SK-N-SH treated with all-trans-retinoic acid at 6 μM for 48 hours (cell line): Measurements from ENCODE around the gene CALY.
A peak's percentile ranks its signal among the peaks of the same experiment; 100 is the strongest.

ENCODE experiments used
- ATAC-seq: fragments of 200-7000 bp; cut with Tn5 transposase; 3 replicates; pipeline ENCODE4 v1.9.1; 2020; ENCODE audit warnings: mild to moderate bottlenecking, moderate library complexity
- ARNTL ChIP-seq: fragments of 450-650 bp; formaldehyde crosslinking; IDR thresholded peaks from 2 replicates; pipeline ENCODE4 v1.5.0; 2020; ENCODE audit warnings: low read depth, mild to moderate bottlenecking, moderate library complexity, borderline replicate concordance
- BACH2 ChIP-seq: fragments of 250-450 bp; sonication (Bioruptor Pico); IDR thresholded peaks from 2 replicates; pipeline ENCODE4 v1.9.0; 2021; ENCODE audit warnings: mild to moderate bottlenecking, borderline replicate concordance
- CSDC2 ChIP-seq: fragments of 250-450 bp; sonication (Bioruptor Pico); IDR thresholded peaks from 2 replicates; pipeline ENCODE4 v1.5.0; 2020; ENCODE audit warnings: mild to moderate bottlenecking, moderate library complexity
- CSRNP3 ChIP-seq: fragments of 250-450 bp; sonication (Bioruptor Pico); IDR thresholded peaks from 2 replicates; pipeline ENCODE4 v1.5.1; 2021; ENCODE audit warnings: mild to moderate bottlenecking, moderate library complexity
- ESRRG ChIP-seq: fragments of 250-450 bp; sonication (Bioruptor Pico); IDR thresholded peaks from 2 replicates; pipeline ENCODE4 v1.6.1; 2021; ENCODE audit warnings: mild to moderate bottlenecking
- GLIS3 ChIP-seq: fragments of 250-450 bp; sonication (Bioruptor Pico); IDR thresholded peaks from 2 replicates; pipeline ENCODE4 v1.5.0; 2020; ENCODE audit warnings: mild to moderate bottlenecking, moderate library complexity
- ISL1 ChIP-seq: fragments of 250-450 bp; sonication (Bioruptor Pico); IDR thresholded peaks from 2 replicates; pipeline ENCODE4 v2.1.2; 2022; ENCODE audit warnings: mild to moderate bottlenecking, moderate library complexity
- OSR1 ChIP-seq: fragments of 250-450 bp; sonication (Bioruptor Pico); IDR thresholded peaks from 2 replicates; pipeline ENCODE4 v1.8.0; 2022; ENCODE audit warnings: moderate library complexity, mild to moderate bottlenecking, inconsistent platforms
- PATZ1 ChIP-seq: fragments of 250-450 bp; sonication (Bioruptor Pico); IDR thresholded peaks from 2 replicates; pipeline ENCODE4 v1.8.0; 2020; ENCODE audit warnings: mild to moderate bottlenecking, moderate library complexity, borderline replicate concordance
- POU6F1 ChIP-seq: fragments of 250-450 bp; sonication (Bioruptor Pico); IDR thresholded peaks from 2 replicates; pipeline ENCODE4 v1.8.0; 2021; ENCODE audit warnings: low read depth, mild to moderate bottlenecking, moderate library complexity, borderline replicate concordance
- PPARA ChIP-seq: fragments of 250-450 bp; sonication (Bioruptor Pico); IDR thresholded peaks from 2 replicates; pipeline ENCODE4 v1.5.0; 2020; ENCODE audit warnings: mild to moderate bottlenecking, borderline replicate concordance
- SNAI2 ChIP-seq: fragments of 250-450 bp; sonication (Bioruptor Pico); IDR thresholded peaks from 2 replicates; pipeline ENCODE4 v1.5.0; 2020; ENCODE audit warnings: mild to moderate bottlenecking, moderate library complexity
- TCF4 ChIP-seq: fragments of 250-450 bp; sonication (Bioruptor Pico); IDR thresholded peaks from 2 replicates; pipeline ENCODE4 v1.8.0; 2021; ENCODE audit warnings: mild to moderate bottlenecking, moderate library complexity, borderline replicate concordance
- TOX ChIP-seq: fragments of 250-450 bp; sonication (Bioruptor Pico); IDR thresholded peaks from 2 replicates; pipeline ENCODE4 v1.8.0; 2021; ENCODE audit warnings: mild to moderate bottlenecking, moderate library complexity, borderline replicate concordance
- TSHZ2 ChIP-seq: fragments of 250-450 bp; sonication (Bioruptor Pico); IDR thresholded peaks from 2 replicates; pipeline ENCODE4 v1.5.0; 2020; ENCODE audit warnings: mild to moderate bottlenecking, moderate library complexity
- ZC3H10 ChIP-seq: fragments of 250-450 bp; sonication (Bioruptor Pico); IDR thresholded peaks from 2 replicates; pipeline ENCODE4 v1.5.1; 2021; ENCODE audit warnings: mild to moderate bottlenecking, moderate library complexity
- ZFP3 ChIP-seq: fragments of 250-450 bp; sonication (Bioruptor Pico); IDR thresholded peaks from 2 replicates; pipeline ENCODE4 v1.5.0; 2020; ENCODE audit warnings: mild to moderate bottlenecking, moderate library complexity
- ZFP30 ChIP-seq: fragments of 450-650 bp; formaldehyde crosslinking; IDR thresholded peaks from 2 replicates; pipeline ENCODE4 v1.5.0; 2022; ENCODE audit warnings: mild to moderate bottlenecking, moderate library complexity
- ZNF565 ChIP-seq: fragments of 450-650 bp; formaldehyde crosslinking; conservative IDR thresholded peaks from 2 replicates; pipeline ENCODE4 v1.5.0; 2020; ENCODE audit warnings: low read depth, mild to moderate bottlenecking, moderate library complexity
- ZNF70 ChIP-seq: fragments of 450-650 bp; formaldehyde crosslinking; IDR thresholded peaks from 2 replicates; pipeline ENCODE4 v1.5.0; 2020; ENCODE audit warnings: mild to moderate bottlenecking, moderate library complexity
- ZNF8 ChIP-seq: fragments of 450-650 bp; formaldehyde crosslinking; IDR thresholded peaks from 2 replicates; pipeline ENCODE4 v1.5.0; 2020; ENCODE audit warnings: mild to moderate bottlenecking, moderate library complexity

CALY gene

GRCh38 chr10:133309100-133309719, 27.5 kb downstream of the CALY start:
- TF ChIP-seq OSR1 (CRISPR knock-in tag) (no peak), CSDC2 (CRISPR knock-in tag) (no peak), SNAI2 (CRISPR knock-in tag) (no peak), ISL1 (CRISPR knock-in tag) (no peak), ZNF8 (no peak), ARNTL (no peak)
- ATAC-seq, result peak; percentile 88

GRCh38 chr10:133308421-133309099, 28.1 kb downstream of the CALY start, which contains the start of the genes TUBGCP2 and ZNF511:
Gene TUBGCP2, minus strand, starts transcription at chr10:133308872. Its CDS starts 5,931 bp downstream, at chr10:133302941.
Gene ZNF511, plus strand, starts transcription at chr10:133308914. Its CDS starts 30 bp downstream, at chr10:133308944.
- TF ChIP-seq ARNTL, result no peak
- peak; percentile 19; the same call in 1 of the 2 replicates for TF ChIP-seq SNAI2 (CRISPR knock-in tag)
- TF ChIP-seq, all 23 proteins: peak for 1
- peak; percentile 78 for ATAC-seq

GRCh38 chr10:133307776-133308420, 28.8 kb downstream of the CALY start:
- peak; percentile 71 for ATAC-seq
- no peak for TF ChIP-seq ZFP30 (CRISPR knock-in tag)
- no peak for TF ChIP-seq POU6F1 (CRISPR knock-in tag)
- no peak for TF ChIP-seq PPARA
- no peak for TF ChIP-seq OSR1 (CRISPR knock-in tag)
- TF ChIP-seq GLIS3 (CRISPR knock-in tag), result no peak
- no peak for TF ChIP-seq TCF4 (CRISPR knock-in tag)
- no peak for TF ChIP-seq ESRRG (CRISPR knock-in tag)
- no peak for TF ChIP-seq CSDC2 (CRISPR knock-in tag)
- TF ChIP-seq SNAI2 (CRISPR knock-in tag), result no peak
- TF ChIP-seq PATZ1 (CRISPR knock-in tag), result no peak
- no peak for TF ChIP-seq TOX (CRISPR knock-in tag)
- TF ChIP-seq BACH2 (CRISPR knock-in tag), result no peak
- no peak for TF ChIP-seq ZFP3 (CRISPR knock-in tag)
- no peak for TF ChIP-seq TSHZ2 (CRISPR knock-in tag)
- TF ChIP-seq ISL1 (CRISPR knock-in tag), result no peak
- no peak for TF ChIP-seq ZNF565 (CRISPR knock-in tag)
- no peak for TF ChIP-seq CSRNP3 (CRISPR knock-in tag)
- TF ChIP-seq ZNF70, result no peak
- TF ChIP-seq ZC3H10 (CRISPR knock-in tag), result no peak
- no peak for TF ChIP-seq ARNTL
